Activated CD8-positive, alpha-beta T cell treated with anti-CD3 and anti-CD28 coated beads for 36 hours (primary cell): ENCODE results near the gene GRM1. TPM values are rescaled to one million over a fixed set of nuclear protein-coding genes. Genes with fewer than 3 reads are reported as not detected.

Experiments used
- ATAC-seq: fragments of 200-7000 bp; cut with Tn5 transposase; one replicate; pipeline ENCODE4 v1.10.0; 2021; ENCODE audit warnings: mild to moderate bottlenecking, moderate library complexity
- CTCF ChIA-PET: fragments of 350-600 bp; sonication (Branson Sonifier 250); formaldehyde crosslinking; loops from one replicate; lab custom pipeline; 2021; ENCODE audit warnings: antibody characterized with exemption; lab: Charles Lee
- POLR2A ChIA-PET: fragments of 350-600 bp; sonication (Branson Sonifier 250); formaldehyde crosslinking; loops from one replicate; lab custom pipeline; 2021; ENCODE audit warnings: antibody characterized with exemption; lab: Charles Lee
- DNase-seq: peaks from one replicate; pipeline ENCODE4 v3.0.0-alpha.2; 2020
- H3K27ac Mint-ChIP-seq: one replicate; pipeline ENCODE4 v1.8.0; 2021; ENCODE audit warnings: mild to moderate bottlenecking, mixed read lengths
- H3K27me3 Mint-ChIP-seq: one replicate; pipeline ENCODE4 v1.8.0; 2021; ENCODE audit warnings: mixed read lengths
- H3K36me3 Mint-ChIP-seq: one replicate; pipeline ENCODE4 v1.8.0; 2021; ENCODE audit warnings: low read depth, mixed read lengths
- H3K4me1 Mint-ChIP-seq: one replicate; pipeline ENCODE4 v1.8.0; 2021; ENCODE audit warnings: low read depth, mixed read lengths
- H3K4me3 Mint-ChIP-seq: one replicate; pipeline ENCODE4 v1.8.0; 2021; ENCODE audit warnings: mild to moderate bottlenecking, moderate library complexity, mixed read lengths
- H3K9me3 Mint-ChIP-seq: one replicate; pipeline ENCODE4 v1.8.0; 2021; ENCODE audit warnings: mixed read lengths
- CTCF ChIP-seq: fragments of 200-600 bp; IDR thresholded peaks from one replicate; pipeline ENCODE4 v1.8.0; 2022; ENCODE audit warnings: antibody characterized with exemption, mild to moderate bottlenecking
- intact Hi-C: fragments of 100-400 bp; cut with micrococcal nuclease; formaldehyde crosslinking; loops from one replicate; pipeline ENCODE4 v1.10.0; 2022
- total RNA-seq, 2 experiments: library from RNA; stranded (reverse); gene quantifications; one replicate each; pipeline ENCODE4 v1.2.3, GENCODE V29; 2021

GRM1 gene
- total RNA-seq, 2 experiments from 2014 or later: not detected

- no peaks in the 10 kb centered on the region for H3K27me3 Mint-ChIP-seq
- TF ChIP-seq CTCF: no peak
- H3K4me3 Mint-ChIP-seq: no peak overlapping the region
- intact Hi-C loops: no loop called here
- POLR2A ChIA-PET: no interaction called here
- no peak overlapping the region for H3K27ac Mint-ChIP-seq
- H3K9me3 Mint-ChIP-seq: no peaks in the 10 kb centered on the region
- DNase-seq (no peak), ATAC-seq (no peak)
- H3K36me3 Mint-ChIP-seq: no peaks in the 10 kb centered on the region
- no peaks in the 10 kb centered on the region for H3K4me1 Mint-ChIP-seq
- CTCF ChIA-PET: no interaction called here
Observed at GRCh38 chr6:146202570-146202969, 173.7 kb downstream of the GRM1 start.

GRCh38 chr6:146209942-146210341 lies 181.1 kb downstream of the GRM1 start:
- ATAC-seq (no peak), DNase-seq (no peak)
- Mint-ChIP-seq H3K4me1 (no peaks in the 10 kb centered on the region), H3K36me3 (no peaks in the 10 kb centered on the region), H3K4me3 (no peak overlapping the region), H3K27me3 (no peaks in the 10 kb centered on the region), H3K9me3 (no peaks in the 10 kb centered on the region), H3K27ac (no peak overlapping the region)
- ChIA-PET POLR2A (no interaction called here), CTCF (no interaction called here)
- no peak for TF ChIP-seq CTCF
- intact Hi-C loops: no loop called here

GRCh38 chr6:146210406-146211083 lies 181.7 kb downstream of the GRM1 start:
- H3K4me1 Mint-ChIP-seq: no peaks in the 10 kb centered on the region
- TF ChIP-seq CTCF: no peak
- H3K9me3 Mint-ChIP-seq: no peaks in the 10 kb centered on the region
- H3K27ac Mint-ChIP-seq: no peak overlapping the region
- intact Hi-C loops: no loop called here
- no peaks in the 10 kb centered on the region for H3K27me3 Mint-ChIP-seq
- ATAC-seq: no peak
- CTCF ChIA-PET: no interaction called here
- H3K4me3 Mint-ChIP-seq: no peak overlapping the region
- H3K36me3 Mint-ChIP-seq: no peaks in the 10 kb centered on the region
- no peak for DNase-seq
- POLR2A ChIA-PET: no interaction called here

- Mint-ChIP-seq H3K27me3 (no peaks in the 10 kb centered on the region), H3K4me1 (no peaks in the 10 kb centered on the region), H3K36me3 (no peaks in the 10 kb centered on the region), H3K4me3 (no peak overlapping the region), H3K27ac (no peak overlapping the region), H3K9me3 (no peaks in the 10 kb centered on the region)
- no peak for DNase-seq
- ChIA-PET CTCF (no interaction called here), POLR2A (no interaction called here)
- intact Hi-C loops: no loop called here
- no peak for TF ChIP-seq CTCF
- no peak for ATAC-seq
Observed at GRCh38 chr6:146211646-146212045, 182.8 kb downstream of the GRM1 start.

GRCh38 chr6:146212781-146213180 lies 183.9 kb downstream of the GRM1 start:
- ChIA-PET CTCF (no interaction called here), POLR2A (no interaction called here)
- no peak overlapping the region for H3K27ac Mint-ChIP-seq
- TF ChIP-seq CTCF: no peak
- no peaks in the 10 kb centered on the region for H3K9me3 Mint-ChIP-seq
- DNase-seq (no peak), ATAC-seq (no peak)
- intact Hi-C loops: no loop called here
- H3K27me3 Mint-ChIP-seq: no peaks in the 10 kb centered on the region
- no peaks in the 10 kb centered on the region for H3K4me1 Mint-ChIP-seq
- H3K4me3 Mint-ChIP-seq: no peak overlapping the region
- no peaks in the 10 kb centered on the region for H3K36me3 Mint-ChIP-seq
